Colonic mucosa (tissue), 4 donors: ENCODE data around the gene IL36RN. TPM values are rescaled to one million over a fixed set of nuclear protein-coding genes. Genes with fewer than 3 reads are reported as not detected.

Experiments
- DNase-seq: peaks from one replicate; pipeline ENCODE4 v3.0.0-alpha.2; 2020
- H3K27ac ChIP-seq: fragments of 200-600 bp; one replicate; pipeline ENCODE4 v1.8.0; 2021
- H3K27me3 ChIP-seq: fragments of 200-600 bp; one replicate; pipeline ENCODE4 v1.8.0; 2021
- H3K36me3 ChIP-seq: fragments of 200-600 bp; one replicate; pipeline ENCODE4 v1.8.0; 2021
- H3K4me1 ChIP-seq: fragments of 200-600 bp; one replicate; pipeline ENCODE4 v1.8.0; 2021; ENCODE audit warnings: mild to moderate bottlenecking
- H3K4me3 ChIP-seq: fragments of 200-600 bp; one replicate; pipeline ENCODE4 v1.8.0; 2021
- H3K9ac ChIP-seq, 2 donors: one replicate each; pipeline ENCODE4 v1.7.0; 2013; ENCODE audit warnings: control low read depth in 2 of 2, low read depth in 2 of 2, low read length in 2 of 2
- H3K9me3 ChIP-seq: fragments of 200-600 bp; one replicate; pipeline ENCODE4 v1.8.0; 2021
- intact Hi-C: fragments of 100-400 bp; cut with DNase I; formaldehyde crosslinking; loops from one replicate; pipeline ENCODE4 v1.14.1; 2022
- total RNA-seq, 2 donors: library from RNA; stranded (reverse); fragmentation: NEBNext Ultra II Directional in 1 of 2; extraction: Animal tissue kit (Norgen Biotek cat#: 25700) in 1 of 2; gene quantifications; one replicate each; pipeline ENCODE4 v1.2.1, GENCODE V29; 2021
- TF ChIP-seq, protein P1 (sequence below): fragments of 200-600 bp; IDR thresholded peaks from one replicate; pipeline ENCODE4 v1.8.0; 2022; ENCODE audit warnings: antibody characterized with exemption, mild to moderate bottlenecking
- donor health status: healthy.
- donor health status: DM: no; HTN: no; CAD: no.
- donor health status: DM: no; HTN: no; CAD: no.

IL36RN gene
- total RNA-seq, 2 donors from 2014 or later = not detected

GRCh38 chr2:113013336-113013661 is 45.7 kb upstream of the IL36RN start:
- no peaks in the 10 kb centered on the region for H3K36me3 ChIP-seq
- TF ChIP-seq, protein P1, sequence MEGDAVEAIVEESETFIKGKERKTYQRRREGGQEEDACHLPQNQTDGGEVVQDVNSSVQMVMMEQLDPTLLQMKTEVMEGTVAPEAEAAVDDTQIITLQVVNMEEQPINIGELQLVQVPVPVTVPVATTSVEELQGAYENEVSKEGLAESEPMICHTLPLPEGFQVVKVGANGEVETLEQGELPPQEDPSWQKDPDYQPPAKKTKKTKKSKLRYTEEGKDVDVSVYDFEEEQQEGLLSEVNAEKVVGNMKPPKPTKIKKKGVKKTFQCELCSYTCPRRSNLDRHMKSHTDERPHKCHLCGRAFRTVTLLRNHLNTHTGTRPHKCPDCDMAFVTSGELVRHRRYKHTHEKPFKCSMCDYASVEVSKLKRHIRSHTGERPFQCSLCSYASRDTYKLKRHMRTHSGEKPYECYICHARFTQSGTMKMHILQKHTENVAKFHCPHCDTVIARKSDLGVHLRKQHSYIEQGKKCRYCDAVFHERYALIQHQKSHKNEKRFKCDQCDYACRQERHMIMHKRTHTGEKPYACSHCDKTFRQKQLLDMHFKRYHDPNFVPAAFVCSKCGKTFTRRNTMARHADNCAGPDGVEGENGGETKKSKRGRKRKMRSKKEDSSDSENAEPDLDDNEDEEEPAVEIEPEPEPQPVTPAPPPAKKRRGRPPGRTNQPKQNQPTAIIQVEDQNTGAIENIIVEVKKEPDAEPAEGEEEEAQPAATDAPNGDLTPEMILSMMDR = no peak
- intact Hi-C loops = no loop called here
- H3K27me3 ChIP-seq = no peaks in the 10 kb centered on the region
- no peaks in the 10 kb centered on the region for H3K9me3 ChIP-seq
- DNase-seq = no peak
- H3K27ac ChIP-seq = no peak overlapping the region
- H3K4me3 ChIP-seq = no peak overlapping the region
- H3K9ac ChIP-seq = no peak overlapping the region
- H3K4me1 ChIP-seq = no peaks in the 10 kb centered on the region

GRCh38 chr2:113014067-113014466 is 44.9 kb upstream of the IL36RN start:
- DNase-seq = no peak
- TF ChIP-seq, protein P1 = no peak
- Histone ChIP-seq H3K4me1 (no peaks in the 10 kb centered on the region), H3K27me3 (no peaks in the 10 kb centered on the region), H3K4me3 (no peak overlapping the region), H3K9me3 (no peaks in the 10 kb centered on the region), H3K36me3 (no peaks in the 10 kb centered on the region), H3K27ac (no peak overlapping the region), H3K9ac (no peak overlapping the region)
- intact Hi-C loops = no loop called here

GRCh38 chr2:113015042-113015441 is 44.0 kb upstream of the IL36RN start:
- H3K36me3 ChIP-seq = no peaks in the 10 kb centered on the region
- H3K4me1 ChIP-seq = no peaks in the 10 kb centered on the region
- H3K9ac ChIP-seq = no peak overlapping the region
- H3K27me3 ChIP-seq = no peaks in the 10 kb centered on the region
- intact Hi-C loops = no loop called here
- DNase-seq = no peak
- H3K4me3 ChIP-seq = no peak overlapping the region
- no peaks in the 10 kb centered on the region for H3K9me3 ChIP-seq
- TF ChIP-seq, protein P1 = no peak
- H3K27ac ChIP-seq = no peak overlapping the region

GRCh38 chr2:113015655-113016054 is 43.3 kb upstream of the IL36RN start:
- no peaks in the 10 kb centered on the region for H3K36me3 ChIP-seq
- H3K4me3 ChIP-seq = no peak overlapping the region
- TF ChIP-seq, protein P1 = no peak
- H3K9ac ChIP-seq = no peak overlapping the region
- H3K27me3 ChIP-seq = no peaks in the 10 kb centered on the region
- DNase-seq = no peak
- H3K27ac ChIP-seq = no peak overlapping the region
- H3K4me1 ChIP-seq = no peaks in the 10 kb centered on the region
- no peaks in the 10 kb centered on the region for H3K9me3 ChIP-seq
- intact Hi-C loops = no loop called here

GRCh38 chr2:113018509-113018908 is 40.5 kb upstream of the IL36RN start:
- H3K9me3 ChIP-seq = no peaks in the 10 kb centered on the region
- H3K27me3 ChIP-seq = no peaks in the 10 kb centered on the region
- no peaks in the 10 kb centered on the region for H3K36me3 ChIP-seq
- no peaks in the 10 kb centered on the region for H3K4me1 ChIP-seq
- no peak overlapping the region for H3K4me3 ChIP-seq
- TF ChIP-seq, protein P1 = no peak
- DNase-seq = no peak
- intact Hi-C loops = no loop called here
- no peak overlapping the region for H3K27ac ChIP-seq
- H3K9ac ChIP-seq = no peak overlapping the region

DNA sequence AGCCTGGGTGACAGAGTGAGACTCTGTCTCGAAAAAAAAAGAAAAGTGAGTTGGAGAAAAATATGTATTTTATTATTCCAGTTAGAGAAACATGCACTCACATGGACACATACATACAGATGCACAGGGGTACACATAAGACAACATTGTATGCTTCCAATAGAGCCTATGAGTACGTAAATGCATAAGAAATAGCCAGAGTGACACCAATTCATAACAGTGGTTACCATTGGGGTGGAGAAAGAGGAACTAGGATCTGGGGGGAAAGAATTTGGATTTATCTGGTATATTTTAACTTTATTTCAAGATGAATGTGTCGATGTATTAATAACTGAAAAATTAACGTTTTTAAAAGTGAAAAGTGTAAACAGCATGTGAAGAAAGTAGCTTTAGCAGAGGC is 37.7 kb upstream of the IL36RN start:
- no peaks in the 10 kb centered on the region for H3K4me1 ChIP-seq
- no peak for DNase-seq
- no peaks in the 10 kb centered on the region for H3K27me3 ChIP-seq
- H3K9me3 ChIP-seq = no peaks in the 10 kb centered on the region
- no peak overlapping the region for H3K9ac ChIP-seq
- intact Hi-C loops = no loop called here
- H3K27ac ChIP-seq = no peak overlapping the region
- TF ChIP-seq, protein P1 = no peak
- no peaks in the 10 kb centered on the region for H3K36me3 ChIP-seq
- no peak overlapping the region for H3K4me3 ChIP-seq
